GM21576 (cell line): ENCODE measurements around the gene HBD.
"Not testable (repeated sequence)": the region's sequence is repeated elsewhere in the genome, so short reads cannot be mapped to it uniquely, and the experiment has no call there.

ENCODE experiments used
- ATAC-seq: cut with Tn5 transposase; IDR thresholded peaks from one replicate; pipeline ENCODE4 v1.9.1; 2021; ENCODE audit warnings: mild to moderate bottlenecking, moderate library complexity; ENCODE audit not compliant: unreplicated experiment

HBD gene

GRCh38 chr11:5253440-5253839 is 19.2 kb upstream of the HBD start:
- ATAC-seq, result not testable (repeated sequence)

GRCh38 chr11:5252919-5253265 is 18.6 kb upstream of the HBD start:
- ATAC-seq, result no peak

- ATAC-seq, result no peak
These were observed 18.1 kb upstream of the HBD start for GRCh38 chr11:5252192-5252918.

GRCh38 chr11:5251746-5252145 is 17.5 kb upstream of the HBD start:
- ATAC-seq, result no peak

- no peak for ATAC-seq
These were observed 16.4 kb upstream of the HBD start for GRCh38 chr11:5250543-5251204.

GRCh38 chr11:5249807-5250396 is 15.6 kb upstream of the HBD start, which contains the start of gene HBG1:
Gene HBG1 (minus strand): TSS chr11:5249857. CDS start chr11:5249804, 53 bp downstream.
- ATAC-seq, result not testable (repeated sequence)

- not testable (repeated sequence) for ATAC-seq
These were observed 14.2 kb upstream of the HBD start for GRCh38 chr11:5248498-5248897.

GRCh38 chr11:5247472-5248192 is 13.3 kb upstream of the HBD start:
- no peak for ATAC-seq

GRCh38 chr11:5246772-5247471 is 12.6 kb upstream of the HBD start:
- ATAC-seq, result no peak

GRCh38 chr11:5245155-5245554 is 10.9 kb upstream of the HBD start:
- ATAC-seq, result no peak

GRCh38 chr11:5243816-5244180 is 9.5 kb upstream of the HBD start:
- no peak for ATAC-seq

GRCh38 chr11:5242933-5243815 is 8.9 kb upstream of the HBD start:
- ATAC-seq, result peak; percentile 50

GRCh38 chr11:5242208-5242607 is 7.9 kb upstream of the HBD start:
- ATAC-seq, result no peak

GRCh38 chr11:5241458-5241857 is 7.2 kb upstream of the HBD start:
- no peak for ATAC-seq

GRCh38 chr11:5240458-5240857 is 6.2 kb upstream of the HBD start:
- ATAC-seq, result no peak

GRCh38 chr11:5240056-5240455 is 5.8 kb upstream of the HBD start:
- ATAC-seq, result no peak

GRCh38 chr11:5239046-5239445 is 4.8 kb upstream of the HBD start:
- ATAC-seq, result no peak

- ATAC-seq, result no peak
These were observed 4.2 kb upstream of the HBD start for GRCh38 chr11:5238486-5238885.

- ATAC-seq, result no peak
These were observed 3.1 kb upstream of the HBD start for GRCh38 chr11:5237420-5237819.
